ENCODE data around the gene MACROH2A1. TPM values are rescaled to one million over a fixed set of nuclear protein-coding genes. Genes with fewer than 3 reads are reported as not detected.

The MACROH2A1 gene
- total RNA-seq, 2 donors from 2014 or later: 124 to 141 TPM

GRCh38 chr5:135309391-135310327 lies 89.4 kb downstream of the MACROH2A1 start:
- peaks cover 27% of the 10 kb centered on the region for H3K27me3 Mint-ChIP-seq
- H3K4me3 Mint-ChIP-seq: no peak overlapping the region
- H3K36me3 Mint-ChIP-seq (ENCODE audit: low read depth): peaks cover 4% of the 10 kb centered on the region
- no peak overlapping the region for H3K27ac Mint-ChIP-seq
- ATAC-seq (no peak), DNase-seq (no peak)
- peaks cover 3% of the 10 kb centered on the region for H3K4me1 Mint-ChIP-seq
- no peaks in the 10 kb centered on the region for H3K9me3 ChIP-seq (ENCODE audit: control insufficient read depth, low read length, poor library complexity, severe bottlenecking)

DNA sequence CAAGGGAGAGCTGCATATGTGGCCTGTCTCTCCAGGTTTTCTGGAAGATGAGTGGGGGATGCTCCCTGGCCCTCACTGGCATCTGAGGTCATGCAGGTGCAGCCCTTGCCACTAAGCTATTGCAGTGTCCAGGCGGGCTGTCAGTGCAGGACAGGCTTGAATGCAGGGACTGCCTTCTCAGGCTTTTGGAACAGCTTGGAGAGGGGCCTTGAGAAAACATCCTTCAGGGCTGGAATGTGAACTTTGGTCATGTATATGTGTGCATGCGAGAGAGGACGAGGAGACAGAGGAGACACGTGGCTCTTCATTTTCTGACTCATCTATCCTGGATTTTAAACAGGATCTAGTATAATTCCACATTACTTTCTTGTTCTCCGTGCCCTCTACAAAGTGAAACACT lies 90.3 kb downstream of the MACROH2A1 start:
- ATAC-seq (no peak), DNase-seq (no peak)
- H3K4me1 Mint-ChIP-seq: peaks cover 3% of the 10 kb centered on the region
- no peak overlapping the region for H3K27ac Mint-ChIP-seq
- H3K4me3 Mint-ChIP-seq: no peak overlapping the region
- H3K36me3 Mint-ChIP-seq (ENCODE audit: low read depth): peaks cover 4% of the 10 kb centered on the region
- no peaks in the 10 kb centered on the region for H3K9me3 ChIP-seq (ENCODE audit: control insufficient read depth, low read length, poor library complexity, severe bottlenecking)
- H3K27me3 Mint-ChIP-seq: peaks cover 35% of the 10 kb centered on the region

DNA sequence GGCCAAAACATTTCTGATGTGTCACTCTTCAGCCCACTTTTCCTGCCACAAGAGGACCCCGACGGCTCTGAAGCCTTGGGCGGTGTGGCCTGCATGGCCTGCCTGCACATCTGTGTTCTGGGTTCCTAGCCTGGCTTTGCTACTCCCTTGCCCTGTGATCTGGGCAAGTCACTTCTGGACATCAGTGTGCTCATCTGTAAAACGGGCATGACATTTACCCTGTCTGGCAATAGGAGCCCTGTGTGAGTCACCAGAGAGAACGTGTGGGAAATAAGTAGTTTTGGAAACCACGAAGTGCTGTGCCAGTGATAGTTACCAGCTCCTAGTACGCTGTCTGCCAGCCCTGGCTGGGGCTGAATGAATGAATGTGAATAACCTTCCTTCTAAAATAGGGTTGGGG lies 90.8 kb downstream of the MACROH2A1 start:
- H3K9me3 ChIP-seq (ENCODE audit: control insufficient read depth, low read length, poor library complexity, severe bottlenecking): no peaks in the 10 kb centered on the region
- Mint-ChIP-seq H3K4me3 (no peak overlapping the region), H3K27ac (no peak overlapping the region), H3K36me3 (ENCODE audit: low read depth) (peaks cover 4% of the 10 kb centered on the region), H3K4me1 (peaks cover 3% of the 10 kb centered on the region), H3K27me3 (peaks cover 40% of the 10 kb centered on the region)
- no peak for ATAC-seq
- DNase-seq: no peak

DNA sequence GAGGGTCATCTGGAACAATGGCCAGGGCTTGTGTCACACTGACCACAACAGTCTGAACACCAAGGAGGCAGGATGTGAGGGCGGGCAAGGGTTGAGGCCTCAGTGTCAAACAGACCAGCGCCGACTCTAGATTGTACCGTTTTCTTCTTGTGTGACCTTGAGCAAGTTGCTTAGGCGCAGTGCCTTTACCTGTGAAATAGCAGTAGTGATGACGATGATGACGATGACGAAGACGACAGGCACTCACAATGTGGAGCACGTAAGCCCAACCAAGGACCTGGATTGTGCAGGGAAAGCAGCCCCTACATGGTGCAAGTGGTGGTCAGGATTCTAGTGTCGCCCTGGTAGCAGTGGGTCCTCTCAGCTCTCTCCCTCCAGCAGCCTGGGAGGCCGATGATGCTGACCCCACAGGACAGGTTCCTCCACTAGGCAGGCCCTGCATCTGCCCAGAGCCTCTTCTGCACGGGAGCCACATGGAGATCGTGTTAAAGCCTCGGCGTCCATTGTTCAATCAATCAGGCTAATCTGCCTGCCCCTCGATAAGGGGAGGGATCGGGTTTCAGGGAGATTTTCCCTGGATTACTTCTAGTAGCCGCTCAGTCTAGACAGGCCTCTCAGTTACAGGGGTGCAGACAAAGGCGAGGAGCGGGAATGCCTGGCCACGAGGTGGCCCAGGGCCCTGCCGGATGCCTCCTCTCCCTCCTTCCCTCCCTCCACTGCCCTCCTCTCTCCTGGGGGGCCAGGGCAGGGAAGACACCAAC lies 91.7 kb downstream of the MACROH2A1 start:
- no peak overlapping the region for H3K27ac Mint-ChIP-seq
- DNase-seq (no peak), ATAC-seq (no peak)
- H3K9me3 ChIP-seq (ENCODE audit: control insufficient read depth, low read length, poor library complexity, severe bottlenecking): no peaks in the 10 kb centered on the region
- H3K36me3 Mint-ChIP-seq (ENCODE audit: low read depth): peaks cover 4% of the 10 kb centered on the region
- peaks cover 45% of the 10 kb centered on the region for H3K27me3 Mint-ChIP-seq
- peaks cover 3% of the 10 kb centered on the region for H3K4me1 Mint-ChIP-seq
- no peak overlapping the region for H3K4me3 Mint-ChIP-seq

GRCh38 chr5:135306557-135306956 lies 92.5 kb downstream of the MACROH2A1 start:
- H3K9me3 ChIP-seq (ENCODE audit: control insufficient read depth, low read length, poor library complexity, severe bottlenecking): no peaks in the 10 kb centered on the region
- Mint-ChIP-seq H3K36me3 (ENCODE audit: low read depth) (peaks cover 4% of the 10 kb centered on the region), H3K4me3 (peak overlapping the region; percentile 36), H3K27ac (no peak overlapping the region), H3K4me1 (peaks cover 3% of the 10 kb centered on the region), H3K27me3 (peaks cover 46% of the 10 kb centered on the region)
- DNase-seq: no peak
- ATAC-seq: no peak

DNA sequence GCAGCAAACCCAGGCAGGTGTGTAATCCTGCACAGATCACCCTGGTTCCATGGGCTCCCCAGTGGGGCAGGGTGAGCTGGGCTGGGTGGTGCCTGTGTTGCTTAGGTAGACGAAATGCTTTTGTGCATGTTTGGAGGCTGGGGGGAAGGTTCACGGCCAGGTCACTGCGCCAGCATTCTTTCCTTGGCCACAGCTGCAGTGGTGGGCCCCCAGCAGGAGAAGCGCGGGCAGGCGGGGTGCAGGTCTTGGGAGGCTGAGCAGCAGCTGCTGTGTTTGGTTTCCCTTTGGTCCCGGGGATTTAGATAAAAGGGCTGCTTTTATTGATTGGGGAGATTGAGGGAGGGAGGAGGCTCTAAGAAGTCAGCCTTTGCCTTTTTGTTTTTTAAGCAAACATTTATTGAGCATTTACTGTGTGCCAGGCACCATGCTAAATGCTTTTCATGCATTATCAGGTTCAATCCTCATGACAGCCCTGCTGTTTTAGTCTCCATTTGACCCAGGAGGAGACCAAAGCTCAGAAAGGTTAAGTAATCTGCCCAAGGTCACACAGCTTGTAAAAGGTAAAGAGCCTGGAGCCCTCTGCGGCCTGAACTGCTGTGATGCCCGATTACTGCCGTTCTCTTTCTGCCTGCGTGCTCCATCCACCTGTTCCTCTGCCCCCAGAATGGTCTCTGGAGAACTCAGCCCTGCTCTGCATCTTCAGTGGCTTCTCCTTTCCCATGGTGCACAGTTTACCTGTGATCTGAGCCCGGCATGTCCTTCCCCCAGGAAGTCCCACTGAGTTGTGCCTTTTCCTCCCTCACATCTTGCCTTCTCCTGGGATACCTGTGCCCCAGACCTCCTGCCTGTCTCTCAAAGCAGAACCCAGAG lies 94.4 kb downstream of the MACROH2A1 start:
- ATAC-seq (no peak), DNase-seq (no peak)
- H3K4me3 Mint-ChIP-seq: no peak overlapping the region
- no peak overlapping the region for H3K27ac Mint-ChIP-seq
- H3K4me1 Mint-ChIP-seq: no peaks in the 10 kb centered on the region
- peaks cover 4% of the 10 kb centered on the region for H3K36me3 Mint-ChIP-seq (ENCODE audit: low read depth)
- peaks cover 46% of the 10 kb centered on the region for H3K27me3 Mint-ChIP-seq
- H3K9me3 ChIP-seq (ENCODE audit: control insufficient read depth, low read length, poor library complexity, severe bottlenecking): no peaks in the 10 kb centered on the region

DNA sequence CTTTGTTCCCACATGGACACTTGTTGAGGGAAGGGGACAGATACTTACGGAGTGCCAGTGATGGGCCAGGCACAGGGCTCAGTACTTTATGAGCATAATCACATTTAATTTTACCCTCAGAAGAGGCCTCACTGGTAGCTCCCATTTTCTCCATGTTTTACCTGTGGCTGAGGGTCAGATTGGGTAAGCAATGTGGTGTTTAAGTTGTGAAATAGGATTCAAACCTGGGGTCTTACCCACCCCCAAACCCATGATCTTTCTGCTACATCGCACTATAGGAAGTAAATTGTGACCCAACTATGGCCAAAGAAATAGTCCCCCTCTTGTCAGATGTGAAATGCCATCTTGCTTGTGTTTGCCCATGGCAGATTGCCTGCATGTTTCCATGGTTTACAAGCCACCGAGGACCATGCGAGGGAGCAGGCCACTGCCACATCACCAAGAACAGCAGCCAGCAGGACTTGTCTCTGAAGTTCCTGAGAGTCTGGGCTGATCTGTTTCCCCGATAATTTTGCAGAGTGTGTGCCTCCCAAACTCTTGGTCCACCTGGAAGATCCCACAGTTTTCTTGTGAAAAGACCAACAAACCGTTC lies 95.4 kb downstream of the MACROH2A1 start:
- Mint-ChIP-seq H3K36me3 (ENCODE audit: low read depth) (peaks cover 4% of the 10 kb centered on the region), H3K27me3 (peaks cover 40% of the 10 kb centered on the region), H3K4me3 (no peak overlapping the region), H3K4me1 (no peaks in the 10 kb centered on the region), H3K27ac (no peak overlapping the region)
- ATAC-seq (no peak), DNase-seq (no peak)
- no peaks in the 10 kb centered on the region for H3K9me3 ChIP-seq (ENCODE audit: control insufficient read depth, low read length, poor library complexity, severe bottlenecking)

DNA sequence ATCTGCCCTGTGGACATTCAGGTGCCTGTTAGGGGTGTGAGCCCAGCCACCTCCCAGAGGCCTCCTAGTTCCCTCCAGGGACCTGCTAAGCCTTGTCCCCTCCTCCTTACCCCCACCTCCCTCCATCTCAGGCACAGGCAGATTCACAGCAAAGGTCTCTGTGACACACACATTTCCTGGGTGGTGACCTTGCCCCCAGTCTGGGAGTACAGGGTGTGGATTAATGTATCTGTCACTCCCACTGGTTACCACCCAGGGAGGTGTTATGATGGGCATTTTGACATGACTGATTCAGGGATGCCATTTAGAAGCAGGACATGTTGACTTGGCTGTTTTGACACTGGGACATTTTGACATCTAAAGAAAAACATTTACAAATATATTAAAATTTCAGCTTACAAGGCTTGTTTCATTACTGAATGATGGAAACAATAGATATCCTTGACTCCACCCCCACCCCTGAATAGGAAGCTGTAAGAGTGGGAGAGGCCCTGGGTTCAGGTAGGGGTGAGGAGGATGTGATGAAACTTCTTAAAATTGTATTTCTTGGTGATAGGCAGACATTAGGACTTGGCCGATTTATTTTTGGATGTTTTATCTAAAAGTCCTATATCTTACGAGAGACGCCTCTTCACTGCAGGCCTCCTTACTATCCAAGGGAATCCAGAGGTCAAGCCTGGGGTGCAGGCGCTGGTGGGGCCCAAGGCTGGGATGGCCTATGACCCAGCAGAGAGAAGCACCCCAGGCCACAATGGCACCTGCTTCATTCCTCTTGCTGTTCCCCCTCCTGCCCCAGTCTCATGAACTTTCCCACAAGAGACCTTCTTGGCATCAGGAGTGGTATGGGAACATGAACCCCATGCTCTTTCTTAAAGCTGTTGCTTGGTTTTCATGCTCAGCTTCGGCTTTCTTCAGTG lies 101.9 kb downstream of the MACROH2A1 start:
- Mint-ChIP-seq H3K4me1 (no peaks in the 10 kb centered on the region), H3K27ac (no peak overlapping the region), H3K4me3 (no peak overlapping the region), H3K36me3 (ENCODE audit: low read depth) (no peaks in the 10 kb centered on the region), H3K27me3 (peaks cover 44% of the 10 kb centered on the region)
- no peak for DNase-seq
- no peak for ATAC-seq
- H3K9me3 ChIP-seq (ENCODE audit: control insufficient read depth, low read length, poor library complexity, severe bottlenecking): no peaks in the 10 kb centered on the region

- Mint-ChIP-seq H3K4me1 (no peaks in the 10 kb centered on the region), H3K27me3 (peaks cover 50% of the 10 kb centered on the region), H3K27ac (no peak overlapping the region), H3K4me3 (no peak overlapping the region), H3K36me3 (ENCODE audit: low read depth) (no peaks in the 10 kb centered on the region)
- ATAC-seq: no peak
- DNase-seq: no peak
- no peaks in the 10 kb centered on the region for H3K9me3 ChIP-seq (ENCODE audit: control insufficient read depth, low read length, poor library complexity, severe bottlenecking)
These were observed 103.2 kb downstream of the MACROH2A1 start for GRCh38 chr5:135295852-135296251.

GRCh38 chr5:135294793-135295192 lies 104.2 kb downstream of the MACROH2A1 start:
- ATAC-seq: no peak
- H3K4me1 Mint-ChIP-seq: no peaks in the 10 kb centered on the region
- H3K27me3 Mint-ChIP-seq: peaks cover 52% of the 10 kb centered on the region
- H3K4me3 Mint-ChIP-seq: no peak overlapping the region
- DNase-seq: no peak
- peaks cover under 1% of the 10 kb centered on the region for H3K9me3 ChIP-seq (ENCODE audit: control insufficient read depth, low read length, poor library complexity, severe bottlenecking)
- no peak overlapping the region for H3K27ac Mint-ChIP-seq
- H3K36me3 Mint-ChIP-seq (ENCODE audit: low read depth): no peaks in the 10 kb centered on the region

DNA sequence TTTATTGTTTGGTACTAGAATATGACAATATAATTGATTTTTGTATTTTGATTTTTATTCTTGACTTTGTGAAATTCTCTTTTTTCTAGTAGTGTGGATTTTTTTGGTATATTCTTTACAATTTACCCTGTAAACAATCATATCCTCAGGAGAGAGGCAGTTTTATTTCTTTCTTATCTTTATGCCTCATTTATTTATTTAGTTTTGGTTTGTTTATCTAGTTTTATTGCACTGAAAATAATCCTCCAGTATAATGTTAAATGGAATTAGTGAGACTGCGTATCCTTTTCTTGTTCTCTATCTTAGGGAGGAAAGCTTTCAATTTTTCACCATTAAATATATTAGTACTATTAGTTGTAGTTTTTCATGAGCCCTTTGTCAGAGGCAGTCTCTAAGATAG lies 109.4 kb downstream of the MACROH2A1 start:
- Mint-ChIP-seq H3K27me3 (peaks cover 34% of the 10 kb centered on the region), H3K27ac (no peak overlapping the region), H3K4me1 (no peaks in the 10 kb centered on the region), H3K4me3 (no peak overlapping the region), H3K36me3 (ENCODE audit: low read depth) (no peaks in the 10 kb centered on the region)
- ATAC-seq (no peak), DNase-seq (no peak)
- H3K9me3 ChIP-seq (ENCODE audit: control insufficient read depth, low read length, poor library complexity, severe bottlenecking): peaks cover 2% of the 10 kb centered on the region

DNA sequence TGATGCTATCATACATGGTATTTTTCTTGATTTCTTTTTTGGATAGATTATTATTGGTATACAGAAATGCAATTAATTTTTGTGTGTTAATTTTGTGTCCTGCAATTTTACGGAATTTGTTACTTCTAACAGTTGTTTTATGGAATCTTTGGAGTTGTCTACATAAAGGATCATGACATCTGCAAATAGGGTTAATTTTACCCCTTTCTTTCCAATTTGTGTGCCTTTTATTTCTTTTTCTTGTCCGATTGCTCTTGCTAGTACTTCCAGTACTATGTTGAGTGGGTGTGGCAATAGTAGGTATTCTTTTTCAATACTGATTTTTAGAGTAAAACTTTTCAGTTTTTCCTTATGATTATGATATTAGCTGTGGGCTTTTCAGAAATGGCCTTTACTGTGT lies 111.5 kb downstream of the MACROH2A1 start:
- peaks cover 2% of the 10 kb centered on the region for H3K9me3 ChIP-seq (ENCODE audit: control insufficient read depth, low read length, poor library complexity, severe bottlenecking)
- no peaks in the 10 kb centered on the region for H3K4me1 Mint-ChIP-seq
- H3K36me3 Mint-ChIP-seq (ENCODE audit: low read depth): no peaks in the 10 kb centered on the region
- H3K27me3 Mint-ChIP-seq: peaks cover 39% of the 10 kb centered on the region
- no peak overlapping the region for H3K4me3 Mint-ChIP-seq
- no peak overlapping the region for H3K27ac Mint-ChIP-seq
- DNase-seq: no peak
- ATAC-seq: no peak
